Body of pancreas (tissue), 4 donors: ENCODE data around the gene RBFOX2. TPM values are rescaled to one million over a fixed set of nuclear protein-coding genes. Genes with fewer than 3 reads are reported as not detected.

Experiments
- ATAC-seq: fragments of 150-250 bp; one replicate; pipeline ENCODE4 v1.9.1; 2016
- DNase-seq, 4 donors: peaks; one replicate each; pipeline ENCODE4 v3.0.0-alpha.2; 2019
- H3K27ac ChIP-seq, 4 donors: fragments of 200-600 bp; sonication (generic); 1 replicate in 3 of 4; 2 replicates in 1 of 4; pipeline versions ENCODE4 v1.5.1 to v1.6.1; 2016 to 2019; ENCODE audit warnings: mild to moderate bottlenecking in 1 of 4, mixed read lengths in 1 of 4, moderate library complexity in 1 of 4
- H3K27me3 ChIP-seq, 2 donors: fragments of 200-600 bp; sonication (generic); one replicate each; pipeline ENCODE4 v1.6.0; 2016; ENCODE audit warnings: mild to moderate bottlenecking in 1 of 2
- H3K36me3 ChIP-seq, 2 donors: fragments of 200-600 bp; sonication (generic); replicated peaks in 1 of 2; 2 replicates each; pipeline ENCODE4 v1.5.1; 2016; ENCODE audit warnings: low read depth in 2 of 2; ENCODE audit not compliant: insufficient read depth in 1 of 2
- H3K4me1 ChIP-seq: fragments of 200-600 bp; sonication (generic); one replicate; pipeline ENCODE4 v1.6.0; 2016
- H3K4me3 ChIP-seq, 2 donors: fragments of 200-600 bp; sonication (generic); 1 replicate in 1 of 2; 2 replicates in 1 of 2; pipeline ENCODE4 v1.5.1; 2016 to 2019
- H3K9me3 ChIP-seq, 3 donors: fragments of 200-600 bp; sonication (generic); 1 replicate in 2 of 3; 2 replicates in 1 of 3; pipeline ENCODE4 v1.5.1; 2016
- POLR2A ChIP-seq, 3 donors: fragments of 450-650 bp; IDR thresholded peaks; one replicate each; pipeline ENCODE4 v1.6.1; 2016; ENCODE audit warnings: antibody characterized with exemption in 3 of 3, mild to moderate bottlenecking in 2 of 3
- WGBS, 2 donors: methylation state at CpG; one replicate each; pipeline ENCODE4 v1.1.5; 2017; 5-methylcytosine and 5-hydroxymethylcytosine counted together
- intact Hi-C: fragments of 100-400 bp; cut with DNase I; formaldehyde crosslinking; loops from one replicate; pipeline ENCODE4 v1.15.1; 2023
- total RNA-seq, 2 donors: library from RNA; depleted of rRNA; stranded (reverse); fragments of >200 nt; gene quantifications; one replicate each; pipeline ENCODE4 v1.1.0, GENCODE V29; 2016
- TF ChIP-seq, protein P1 (sequence below), 7 experiments: fragments of 450-650 bp in 4 of 7; fragments of 200-600 bp in 3 of 7; sonication (generic) in 3 of 7; IDR thresholded peaks; one replicate each; pipeline ENCODE4 v1.5.1; 2016 to 2019; ENCODE audit warnings: antibody characterized with exemption in 7 of 7

The RBFOX2 gene
- total RNA-seq, 2 donors from 2014 or later, result 28.7 to 31.1 TPM

DNA sequence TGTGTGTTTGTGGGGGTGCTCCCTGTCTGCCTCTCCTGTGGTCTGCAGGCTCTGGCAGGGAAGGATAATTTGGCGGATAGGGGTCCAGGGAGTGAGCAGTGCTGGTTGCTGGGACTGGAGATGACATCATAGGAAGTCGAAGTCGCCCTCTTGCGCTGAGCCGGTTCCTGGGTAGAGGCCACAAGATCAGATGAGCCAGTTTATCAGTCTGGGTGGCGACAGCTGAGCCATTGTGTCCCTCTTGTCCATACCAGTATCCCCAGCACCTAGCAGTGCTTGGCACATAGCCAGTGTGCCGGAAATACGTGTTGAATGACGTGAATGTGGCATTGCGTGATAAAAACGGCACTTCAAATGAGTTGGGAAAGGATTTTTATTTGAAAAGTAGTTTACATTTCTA lies 301.2 kb downstream of the RBFOX2 start:
- no peak for ATAC-seq
- DNase-seq, result no peak
- no peaks in the 10 kb centered on the region for H3K27me3 ChIP-seq
- H3K36me3 ChIP-seq, result no peaks in the 10 kb centered on the region
- TF ChIP-seq POLR2A (IDR thresholded peaks at IDR 0.05), result no peak
- TF ChIP-seq, protein P1, sequence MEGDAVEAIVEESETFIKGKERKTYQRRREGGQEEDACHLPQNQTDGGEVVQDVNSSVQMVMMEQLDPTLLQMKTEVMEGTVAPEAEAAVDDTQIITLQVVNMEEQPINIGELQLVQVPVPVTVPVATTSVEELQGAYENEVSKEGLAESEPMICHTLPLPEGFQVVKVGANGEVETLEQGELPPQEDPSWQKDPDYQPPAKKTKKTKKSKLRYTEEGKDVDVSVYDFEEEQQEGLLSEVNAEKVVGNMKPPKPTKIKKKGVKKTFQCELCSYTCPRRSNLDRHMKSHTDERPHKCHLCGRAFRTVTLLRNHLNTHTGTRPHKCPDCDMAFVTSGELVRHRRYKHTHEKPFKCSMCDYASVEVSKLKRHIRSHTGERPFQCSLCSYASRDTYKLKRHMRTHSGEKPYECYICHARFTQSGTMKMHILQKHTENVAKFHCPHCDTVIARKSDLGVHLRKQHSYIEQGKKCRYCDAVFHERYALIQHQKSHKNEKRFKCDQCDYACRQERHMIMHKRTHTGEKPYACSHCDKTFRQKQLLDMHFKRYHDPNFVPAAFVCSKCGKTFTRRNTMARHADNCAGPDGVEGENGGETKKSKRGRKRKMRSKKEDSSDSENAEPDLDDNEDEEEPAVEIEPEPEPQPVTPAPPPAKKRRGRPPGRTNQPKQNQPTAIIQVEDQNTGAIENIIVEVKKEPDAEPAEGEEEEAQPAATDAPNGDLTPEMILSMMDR (IDR thresholded peaks at IDR 0.05), result no peak
- intact Hi-C loops, result no loop called here
- H3K27ac ChIP-seq, result no peak overlapping the region
- peaks cover 9% of the 10 kb centered on the region for H3K4me1 ChIP-seq
- no peak overlapping the region for H3K4me3 ChIP-seq
- 71 to 83% methylated on average over 10 to 11 of the region's 11 CpGs for WGBS, 2 donors
- H3K9me3 ChIP-seq, result no peaks in the 10 kb centered on the region

DNA sequence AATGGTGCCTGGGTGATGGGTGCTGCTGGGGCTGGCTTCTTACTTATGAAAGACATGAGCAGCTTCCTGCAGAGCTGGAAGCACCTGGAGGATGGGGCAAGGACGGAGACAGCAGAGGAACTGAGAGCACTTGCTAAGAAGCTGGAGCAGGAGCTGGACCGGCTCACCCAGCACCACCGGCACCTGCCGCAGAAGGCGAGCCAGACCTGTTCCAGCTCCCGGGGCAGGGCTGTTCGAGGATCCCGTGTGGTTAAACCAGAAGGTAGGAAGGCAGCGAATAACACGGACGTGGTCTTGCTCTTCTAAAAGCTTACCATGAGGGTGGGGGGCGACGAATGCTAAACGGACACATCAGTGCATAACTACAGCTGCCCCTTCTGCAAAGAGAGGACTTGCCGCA lies 301.7 kb downstream of the RBFOX2 start:
- intact Hi-C loops, result no loop called here
- no peak for DNase-seq
- H3K27me3 ChIP-seq, result no peaks in the 10 kb centered on the region
- H3K9me3 ChIP-seq, result no peaks in the 10 kb centered on the region
- no peaks in the 10 kb centered on the region for H3K36me3 ChIP-seq
- H3K4me1 ChIP-seq, result peaks cover 9% of the 10 kb centered on the region
- TF ChIP-seq, protein P1 (IDR thresholded peaks at IDR 0.05), result no peak
- no peak for TF ChIP-seq POLR2A (IDR thresholded peaks at IDR 0.05)
- H3K27ac ChIP-seq, result no peak overlapping the region
- WGBS, 2 donors, result 77 to 81% methylated on average over 14 to 15 of the region's 15 CpGs
- no peak for ATAC-seq
- H3K4me3 ChIP-seq, result no peak overlapping the region

DNA sequence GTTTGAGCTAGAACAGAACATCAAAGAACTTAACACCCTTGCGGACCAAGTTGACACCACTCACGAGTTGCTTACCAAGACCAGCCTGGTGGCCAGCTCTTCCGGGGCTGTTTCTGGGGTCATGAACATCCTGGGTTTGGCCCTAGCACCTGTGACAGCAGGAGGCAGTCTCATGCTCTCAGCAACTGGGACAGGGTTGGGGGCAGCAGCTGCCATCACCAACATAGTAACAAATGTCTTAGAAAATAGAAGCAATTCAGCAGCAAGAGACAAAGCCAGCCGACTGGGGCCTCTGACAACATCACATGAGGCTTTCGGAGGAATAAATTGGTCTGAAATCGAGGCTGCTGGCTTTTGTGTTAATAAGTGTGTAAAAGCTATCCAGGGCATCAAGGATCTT lies 302.2 kb downstream of the RBFOX2 start:
- WGBS, 2 donors, result 80 to 91% methylated on average over 6 of the region's 6 CpGs
- TF ChIP-seq, protein P1 (IDR thresholded peaks at IDR 0.05), result no peak
- TF ChIP-seq POLR2A (IDR thresholded peaks at IDR 0.05), result no peak
- no peak overlapping the region for H3K27ac ChIP-seq
- intact Hi-C loops, result no loop called here
- H3K36me3 ChIP-seq, result no peaks in the 10 kb centered on the region
- H3K4me3 ChIP-seq, result no peak overlapping the region
- ATAC-seq, result no peak
- no peaks in the 10 kb centered on the region for H3K9me3 ChIP-seq
- H3K27me3 ChIP-seq, result no peaks in the 10 kb centered on the region
- H3K4me1 ChIP-seq, result peaks cover 9% of the 10 kb centered on the region
- DNase-seq, result no peak

DNA sequence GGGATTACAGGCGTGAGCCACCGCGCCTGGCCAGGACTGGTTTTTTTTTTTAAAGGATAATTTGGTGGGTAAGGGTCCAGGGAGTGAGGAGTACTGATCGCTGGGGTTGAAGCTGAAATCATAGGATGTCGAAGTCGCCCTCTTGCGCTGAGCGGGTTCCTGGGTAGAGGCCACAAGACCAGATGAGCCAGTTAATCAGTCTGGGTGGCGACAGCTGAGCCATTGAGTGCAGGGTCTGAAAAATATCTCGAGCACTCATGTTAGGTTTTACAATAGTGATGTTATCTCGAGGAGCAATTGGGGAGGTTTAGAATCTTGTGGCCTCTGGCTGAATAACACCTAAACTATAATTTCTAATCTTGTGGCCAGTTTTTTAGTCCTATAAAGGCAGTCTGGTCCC lies 303.1 kb downstream of the RBFOX2 start:
- intact Hi-C loops, result no loop called here
- H3K27me3 ChIP-seq, result no peaks in the 10 kb centered on the region
- peaks cover 9% of the 10 kb centered on the region for H3K4me1 ChIP-seq
- TF ChIP-seq, protein P1 (IDR thresholded peaks at IDR 0.05), result no peak
- no peak for TF ChIP-seq POLR2A (IDR thresholded peaks at IDR 0.05)
- H3K9me3 ChIP-seq, result no peaks in the 10 kb centered on the region
- H3K27ac ChIP-seq, result no peak overlapping the region
- no peaks in the 10 kb centered on the region for H3K36me3 ChIP-seq
- H3K4me3 ChIP-seq, result no peak overlapping the region
- no peak for DNase-seq
- ATAC-seq, result no peak
- WGBS, 2 donors, result 82 to 88% methylated on average over 11 of the region's 11 CpGs

DNA sequence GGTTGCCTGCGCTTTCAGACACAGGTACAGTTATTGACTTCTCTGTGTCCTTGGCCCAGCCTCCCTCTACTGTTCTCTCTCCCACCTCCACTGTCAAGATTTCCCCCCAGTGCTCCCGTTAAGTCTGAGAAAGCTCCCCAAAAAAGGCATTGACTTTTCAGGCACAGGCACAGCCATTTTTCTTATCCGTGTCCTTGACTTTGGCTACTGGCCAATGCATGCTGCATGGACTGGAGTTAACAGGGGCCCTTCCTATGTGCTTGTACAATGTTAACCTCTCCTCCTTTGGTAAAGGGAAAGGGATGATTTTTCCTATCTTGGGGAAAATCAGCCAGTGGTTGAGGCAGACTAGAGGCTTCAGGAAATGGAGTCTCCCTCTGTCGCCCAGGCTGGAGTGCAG lies 306.7 kb downstream of the RBFOX2 start:
- DNase-seq, result no peak
- WGBS, 2 donors, result 56 to 60% methylated on average over 4 of the region's 4 CpGs
- no peak overlapping the region for H3K4me3 ChIP-seq
- no peak for ATAC-seq
- no peak overlapping the region for H3K27ac ChIP-seq
- H3K9me3 ChIP-seq, result no peaks in the 10 kb centered on the region
- H3K27me3 ChIP-seq, result no peaks in the 10 kb centered on the region
- no peaks in the 10 kb centered on the region for H3K36me3 ChIP-seq
- H3K4me1 ChIP-seq, result no peaks in the 10 kb centered on the region
- no peak for TF ChIP-seq POLR2A (IDR thresholded peaks at IDR 0.05)
- TF ChIP-seq, protein P1 (IDR thresholded peaks at IDR 0.05), result no peak
- intact Hi-C loops, result no loop called here
